Natural killer cell (primary cell): ENCODE data around the gene RESP18. TPM values are rescaled to one million over a fixed set of nuclear protein-coding genes. Genes with fewer than 3 reads are reported as not detected.
A peak's percentile ranks its signal among the peaks of the same experiment; 100 is the strongest.

Experiments
- ATAC-seq, 3 donors: fragments of 150-1000 bp in 2 of 3; fragments of 200-7000 bp in 1 of 3; cut with Tn5 transposase; 1 replicate in 1 of 3; 2 replicates in 2 of 3; pipeline ENCODE4 v1.10.0; 2021; ENCODE audit warnings: mild to moderate bottlenecking in 2 of 3, moderate library complexity in 2 of 3
- DNase-seq, 2 donors: peaks; one replicate each; pipeline versions ENCODE4 v3.0.0 to v3.0.0-alpha.2; 2013 to 2021; ENCODE audit warnings: mixed read lengths in 1 of 2
- H3K27ac ChIP-seq: one replicate; pipeline ENCODE4 v1.5.1; 2013; ENCODE audit warnings: mild to moderate bottlenecking, low read length
- H3K27me3 ChIP-seq: one replicate; pipeline ENCODE4 v1.6.1; 2013; ENCODE audit warnings: low read length; ENCODE audit not compliant: control insufficient read depth, insufficient read depth
- H3K36me3 ChIP-seq: one replicate; pipeline ENCODE4 v1.6.1; 2013; ENCODE audit warnings: low read length; ENCODE audit not compliant: control insufficient read depth, insufficient read depth
- H3K4me1 ChIP-seq: one replicate; pipeline ENCODE4 v1.6.1; 2013; ENCODE audit warnings: low read length; ENCODE audit not compliant: control insufficient read depth, insufficient read depth
- H3K4me3 ChIP-seq: one replicate; pipeline ENCODE4 v1.5.1; 2013; ENCODE audit warnings: low read length
- H3K9me3 ChIP-seq: one replicate; pipeline ENCODE4 v1.6.1; 2013; ENCODE audit warnings: low read length; ENCODE audit not compliant: control insufficient read depth, insufficient read depth
- H3K27ac Mint-ChIP-seq, 2 donors: one replicate each; pipeline ENCODE4 v1.8.0; 2022; ENCODE audit warnings: mild to moderate bottlenecking in 2 of 2, mixed read lengths in 2 of 2, moderate library complexity in 1 of 2
- H3K27me3 Mint-ChIP-seq, 2 donors: one replicate each; pipeline ENCODE4 v1.8.0; 2022; ENCODE audit warnings: low read depth in 2 of 2, mixed read lengths in 2 of 2
- H3K36me3 Mint-ChIP-seq: one replicate; pipeline ENCODE4 v1.8.0; 2022; ENCODE audit warnings: mixed read lengths
- H3K4me1 Mint-ChIP-seq, 2 donors: one replicate each; pipeline ENCODE4 v1.8.0; 2022; ENCODE audit warnings: mixed read lengths in 2 of 2
- H3K4me3 Mint-ChIP-seq: one replicate; pipeline ENCODE4 v1.8.0; 2022; ENCODE audit warnings: mild to moderate bottlenecking, moderate library complexity, mixed read lengths
- H3K9me3 Mint-ChIP-seq, 2 donors: one replicate each; pipeline ENCODE4 v1.8.0; 2022; ENCODE audit warnings: mixed read lengths in 2 of 2
- CTCF ChIP-seq: fragments of 200-600 bp; IDR thresholded peaks from one replicate; pipeline ENCODE4 v1.8.0; 2022; ENCODE audit warnings: antibody characterized with exemption
- WGBS: methylation state at CpG from one replicate; pipeline ENCODE4 v1.1.7; 2013; ENCODE audit warnings: missing lambda C conversion rate; ENCODE audit not compliant: insufficient coverage; 5-methylcytosine and 5-hydroxymethylcytosine counted together
- intact Hi-C: fragments of 100-400 bp; cut with micrococcal nuclease; formaldehyde crosslinking; loops from one replicate; pipeline ENCODE4 v1.14.2; 2022
- total RNA-seq, 4 donors: library from RNA; stranded (reverse); fragments of 120-200 nt in 1 of 4; gene quantifications; one replicate each; pipeline versions ENCODE4 v1.2.3 to v1.2.4, GENCODE V29; 2013 to 2022

The RESP18 gene
- total RNA-seq, 3 donors from 2014 or later (not counting 1 experiment from before 2014, with no cell fraction given) = not detected

- Mint-ChIP-seq H3K4me3 (no peak overlapping the region), H3K27me3 (no peaks in the 10 kb centered on the region), H3K36me3 (no peaks in the 10 kb centered on the region), H3K27ac (peak overlapping the region; percentile 97 to 99), H3K4me1 (peaks cover 32 to 45% of the 10 kb centered on the region in 2 donors), H3K9me3 (no peaks in the 10 kb centered on the region)
- intact Hi-C loops = no loop called here
- 100% methylated on average over 4 of the region's 5 CpGs for whole genome bisulfite sequencing
- Histone ChIP-seq H3K27me3 (no peaks in the 10 kb centered on the region), H3K4me3 (no peak overlapping the region), H3K27ac (no peak overlapping the region), H3K36me3 (peaks cover 50% of the 10 kb centered on the region), H3K4me1 (peaks cover 30% of the 10 kb centered on the region), H3K9me3 (no peaks in the 10 kb centered on the region)
- no peak for TF ChIP-seq CTCF
- DNase-seq (no peak), ATAC-seq (no peak)
These were observed 50.2 kb downstream of the RESP18 start for GRCh38 chr2:219282375-219282774.

GRCh38 chr2:219281588-219281987, 51.0 kb downstream of the RESP18 start:
- Mint-ChIP-seq H3K4me1 (peaks cover 35 to 47% of the 10 kb centered on the region in 2 donors), H3K27me3 (no peaks in the 10 kb centered on the region), H3K4me3 (peak overlapping the region; percentile 9), H3K9me3 (no peaks in the 10 kb centered on the region), H3K27ac (peak overlapping the region; percentile 97 to 99), H3K36me3 (no peaks in the 10 kb centered on the region)
- no peak overlapping the region for H3K27ac ChIP-seq
- DNase-seq (no peak), ATAC-seq (no peak)
- intact Hi-C loops = no loop called here
- 91% methylated on average over 8 of the region's 8 CpGs for WGBS
- H3K4me3 ChIP-seq = no peak overlapping the region
- H3K27me3 ChIP-seq = no peaks in the 10 kb centered on the region
- peaks cover 47% of the 10 kb centered on the region for H3K36me3 ChIP-seq
- peaks cover 30% of the 10 kb centered on the region for H3K4me1 ChIP-seq
- H3K9me3 ChIP-seq = no peaks in the 10 kb centered on the region
- no peak for TF ChIP-seq CTCF

GRCh38 chr2:219280651-219281050, 51.9 kb downstream of the RESP18 start:
- peak overlapping the region; percentile 97 to 99 for H3K27ac Mint-ChIP-seq
- peak overlapping the region; percentile 53 for H3K4me3 Mint-ChIP-seq
- TF ChIP-seq CTCF = no peak
- DNase-seq (no peak), ATAC-seq (no peak)
- Histone ChIP-seq H3K4me3 (no peak overlapping the region), H3K27ac (peak overlapping the region; percentile 99), H3K36me3 (peaks cover 43% of the 10 kb centered on the region), H3K27me3 (no peaks in the 10 kb centered on the region), H3K4me1 (peaks cover 30% of the 10 kb centered on the region), H3K9me3 (no peaks in the 10 kb centered on the region)
- H3K9me3 Mint-ChIP-seq = no peaks in the 10 kb centered on the region
- H3K4me1 Mint-ChIP-seq = peaks cover 35 to 47% of the 10 kb centered on the region in 2 donors
- H3K27me3 Mint-ChIP-seq = no peaks in the 10 kb centered on the region
- 97% methylated on average over 4 of the region's 4 CpGs for WGBS
- no peaks in the 10 kb centered on the region for H3K36me3 Mint-ChIP-seq
- intact Hi-C loops = no loop called here

GRCh38 chr2:219279916-219280516, 52.5 kb downstream of the RESP18 start:
- Mint-ChIP-seq H3K27ac (peak overlapping the region; percentile 97 to 99), H3K27me3 (no peaks in the 10 kb centered on the region), H3K4me3 (peak overlapping the region; percentile 94), H3K4me1 (peaks cover 35 to 47% of the 10 kb centered on the region in 2 donors), H3K36me3 (no peaks in the 10 kb centered on the region), H3K9me3 (no peaks in the 10 kb centered on the region)
- peak overlapping the region; percentile 99 for H3K27ac ChIP-seq
- intact Hi-C loops = loop anchor here (1.0 kb wide), 7 partner anchors 15 to 120 kb away; partner anchors contain the start of genes ANKZF1, ATG9A, NHEJ1 and ZFAND2B
- 69% methylated on average over 11 of the region's 12 CpGs for WGBS
- peak overlapping the region; percentile 79 for H3K4me3 ChIP-seq
- peaks cover 37% of the 10 kb centered on the region for H3K36me3 ChIP-seq
- no peaks in the 10 kb centered on the region for H3K9me3 ChIP-seq
- peak; percentile 40 for TF ChIP-seq CTCF
- no peaks in the 10 kb centered on the region for H3K27me3 ChIP-seq
- H3K4me1 ChIP-seq = peaks cover 30% of the 10 kb centered on the region
- ATAC-seq (no peak), DNase-seq (no peak)
